ENCODE results near the gene P3H4.

P3H4 gene

DNA sequence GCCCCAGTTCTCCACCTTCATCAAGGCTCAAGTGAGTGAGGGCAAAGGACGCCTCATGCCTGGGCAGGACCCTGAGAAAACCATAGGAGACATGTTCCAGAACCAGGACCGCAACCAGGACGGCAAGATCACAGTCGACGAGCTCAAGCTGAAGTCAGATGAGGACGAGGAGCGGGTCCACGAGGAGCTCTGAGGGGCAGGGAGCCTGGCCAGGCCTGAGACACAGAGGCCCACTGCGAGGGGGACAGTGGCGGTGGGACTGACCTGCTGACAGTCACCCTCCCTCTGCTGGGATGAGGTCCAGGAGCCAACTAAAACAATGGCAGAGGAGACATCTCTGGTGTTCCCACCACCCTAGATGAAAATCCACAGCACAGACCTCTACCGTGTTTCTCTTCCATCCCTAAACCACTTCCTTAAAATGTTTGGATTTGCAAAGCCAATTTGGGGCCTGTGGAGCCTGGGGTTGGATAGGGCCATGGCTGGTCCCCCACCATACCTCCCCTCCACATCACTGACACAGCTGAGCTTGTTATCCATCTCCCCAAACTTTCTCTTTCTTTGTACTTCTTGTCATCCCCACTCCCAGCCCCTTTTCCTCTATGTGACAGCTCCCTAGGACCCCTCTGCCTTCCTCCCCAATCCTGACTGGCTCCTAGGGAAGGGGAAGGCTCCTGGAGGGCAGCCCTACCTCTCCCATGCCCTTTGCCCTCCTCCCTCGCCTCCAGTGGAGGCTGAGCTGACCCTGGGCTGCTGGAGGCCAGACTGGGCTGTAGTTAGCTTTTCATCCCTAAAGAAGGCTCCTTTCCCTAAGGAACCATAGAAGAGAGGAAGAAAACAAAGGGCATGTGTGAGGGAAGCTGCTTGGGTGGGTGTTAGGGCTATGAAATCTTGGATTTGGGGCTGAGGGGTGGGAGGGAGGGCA, 10.7 kb upstream of the P3H4 start:
- DNase-seq (ENCODE audit: low read depth): no peak

GRCh38 chr17:41821776-41822175, 10.0 kb upstream of the P3H4 start:
- no peak for DNase-seq (ENCODE audit: low read depth)

DNA sequence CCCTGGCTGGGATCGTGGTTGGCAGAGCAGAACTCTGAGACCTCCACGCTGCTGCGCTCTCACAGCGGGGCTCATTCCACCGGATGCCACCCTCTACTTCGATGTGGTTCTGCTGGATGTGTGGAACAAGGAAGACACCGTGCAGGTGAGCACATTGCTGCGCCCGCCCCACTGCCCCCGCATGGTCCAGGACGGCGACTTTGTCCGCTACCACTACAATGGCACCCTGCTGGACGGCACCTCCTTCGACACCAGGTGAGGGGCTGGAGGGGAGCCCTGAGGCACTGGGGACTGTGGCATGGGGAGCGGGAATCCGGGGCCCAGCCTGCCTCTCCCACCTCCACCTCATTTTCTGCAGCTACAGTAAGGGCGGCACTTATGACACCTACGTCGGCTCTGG, 6.3 kb upstream of the P3H4 start:
- no peak for DNase-seq (ENCODE audit: low read depth)

- no peak for DNase-seq (ENCODE audit: low read depth)
Observed at GRCh38 chr17:41816637-41817320, 5.0 kb upstream of the P3H4 start.

DNA sequence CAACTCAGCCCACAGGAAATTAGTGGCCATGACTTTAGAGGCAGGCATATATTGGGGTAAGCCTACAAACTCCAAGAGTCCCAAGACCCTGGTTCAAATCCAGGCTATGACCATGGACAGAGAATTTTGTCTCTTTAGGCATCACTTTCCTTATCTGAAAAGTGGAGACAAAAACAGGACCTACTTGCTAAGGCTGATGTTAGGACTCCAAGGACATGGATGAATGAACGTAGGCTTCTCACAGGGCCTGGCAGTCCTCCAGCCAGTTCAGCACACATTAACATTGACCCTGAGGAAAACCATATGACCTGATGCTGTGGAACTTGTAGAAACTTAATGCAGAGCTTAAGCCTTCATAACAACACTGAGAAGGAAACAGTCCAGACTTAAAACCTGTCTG, 2.4 kb upstream of the P3H4 start:
- DNase-seq (ENCODE audit: low read depth): no peak

DNA sequence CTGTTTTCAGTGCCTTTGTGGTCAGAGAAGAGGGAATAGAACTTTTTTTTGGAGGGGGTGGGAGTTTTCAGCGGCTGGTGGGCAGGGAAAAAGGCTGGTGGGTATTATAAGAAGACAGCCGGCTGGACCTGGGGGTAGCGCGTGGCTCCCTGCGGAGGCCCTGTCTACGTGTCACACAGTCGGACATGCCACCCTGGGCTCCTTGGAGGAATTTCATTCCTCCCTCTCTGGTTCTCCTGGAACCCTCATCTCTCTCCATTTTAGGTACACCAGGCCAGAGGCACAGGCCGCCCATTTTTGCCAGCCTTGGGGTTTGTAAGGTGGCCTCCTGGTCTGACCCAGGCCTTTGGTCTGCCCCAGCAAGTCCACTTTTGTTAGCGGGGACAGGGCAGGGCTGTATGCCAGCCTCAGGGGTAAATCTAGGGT, 2.0 kb upstream of the P3H4 start:
- DNase-seq (ENCODE audit: low read depth): no peak

DNA sequence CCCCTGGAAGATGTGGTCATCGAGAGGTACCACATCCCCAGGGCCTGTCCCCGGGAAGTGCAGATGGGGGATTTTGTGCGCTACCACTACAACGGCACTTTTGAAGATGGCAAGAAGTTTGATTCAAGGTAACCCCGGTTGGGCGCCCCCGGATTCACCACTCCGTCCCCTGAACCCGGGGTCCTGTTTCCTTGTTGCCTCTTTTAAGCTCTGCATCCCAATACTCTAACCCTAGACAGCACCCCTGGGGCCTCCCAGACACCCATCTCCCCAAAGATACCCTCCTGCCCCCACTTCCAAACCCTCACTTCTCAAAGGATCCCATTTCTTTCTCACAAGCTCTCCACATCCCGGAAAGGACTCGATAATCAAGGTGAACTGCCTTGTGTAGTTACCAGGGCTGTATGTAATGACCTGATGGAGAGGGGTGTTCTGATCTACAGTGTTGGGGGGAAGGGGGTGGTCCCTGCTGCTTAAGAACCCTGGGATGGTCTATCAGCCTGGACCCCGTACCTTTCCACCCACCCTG, 1.5 kb upstream of the P3H4 start:
- DNase-seq (ENCODE audit: low read depth): no peak

GRCh38 chr17:41812381-41813151, 817 bp upstream of the P3H4 start, which contains the start of gene FKBP10:
Gene FKBP10 (plus strand): TSS chr17:41813004. CDS start chr17:41813035, 31 bp downstream.
- DNase-seq (ENCODE audit: low read depth): peak; percentile 83

- DNase-seq (ENCODE audit: low read depth): no peak
Observed at GRCh38 chr17:41810659-41811548, 845 bp downstream of the P3H4 start.

DNA sequence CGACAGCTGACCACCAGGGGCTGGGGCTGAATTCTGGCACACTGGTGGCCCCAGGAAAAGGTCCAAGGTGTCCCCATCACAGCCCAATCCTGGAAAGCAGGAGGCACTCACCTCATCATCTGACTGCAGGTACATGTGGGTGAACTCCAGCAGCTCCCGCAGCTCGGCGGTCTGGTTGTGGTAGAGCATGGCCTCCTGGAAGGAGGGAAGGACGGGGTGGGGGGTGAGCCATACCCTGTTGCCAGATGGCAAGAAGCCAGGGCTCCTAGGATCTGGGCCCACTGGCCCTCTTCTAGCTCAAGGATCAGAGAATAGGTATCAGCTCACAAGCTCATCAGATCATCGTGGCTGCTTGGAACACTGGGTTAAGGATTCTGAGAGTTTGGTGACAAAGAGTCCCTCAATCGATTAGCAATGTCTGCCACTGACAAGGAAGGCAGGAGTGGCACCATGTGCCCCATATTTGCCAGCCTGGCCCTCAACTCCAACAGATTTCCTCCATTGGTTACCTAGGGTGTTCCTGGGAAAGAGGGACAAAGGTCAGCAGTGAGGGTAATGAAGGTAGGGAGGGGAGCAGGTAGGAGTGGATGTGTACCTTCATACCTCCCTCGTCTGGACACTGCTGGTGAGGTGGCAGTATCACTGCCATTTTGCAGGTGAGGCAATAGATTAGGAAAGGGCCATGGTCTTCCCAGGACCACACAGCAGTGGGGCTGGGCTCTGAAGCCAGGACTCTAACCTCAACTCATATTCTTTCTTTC, 4.9 kb downstream of the P3H4 start:
- no peak for DNase-seq (ENCODE audit: low read depth)

DNA sequence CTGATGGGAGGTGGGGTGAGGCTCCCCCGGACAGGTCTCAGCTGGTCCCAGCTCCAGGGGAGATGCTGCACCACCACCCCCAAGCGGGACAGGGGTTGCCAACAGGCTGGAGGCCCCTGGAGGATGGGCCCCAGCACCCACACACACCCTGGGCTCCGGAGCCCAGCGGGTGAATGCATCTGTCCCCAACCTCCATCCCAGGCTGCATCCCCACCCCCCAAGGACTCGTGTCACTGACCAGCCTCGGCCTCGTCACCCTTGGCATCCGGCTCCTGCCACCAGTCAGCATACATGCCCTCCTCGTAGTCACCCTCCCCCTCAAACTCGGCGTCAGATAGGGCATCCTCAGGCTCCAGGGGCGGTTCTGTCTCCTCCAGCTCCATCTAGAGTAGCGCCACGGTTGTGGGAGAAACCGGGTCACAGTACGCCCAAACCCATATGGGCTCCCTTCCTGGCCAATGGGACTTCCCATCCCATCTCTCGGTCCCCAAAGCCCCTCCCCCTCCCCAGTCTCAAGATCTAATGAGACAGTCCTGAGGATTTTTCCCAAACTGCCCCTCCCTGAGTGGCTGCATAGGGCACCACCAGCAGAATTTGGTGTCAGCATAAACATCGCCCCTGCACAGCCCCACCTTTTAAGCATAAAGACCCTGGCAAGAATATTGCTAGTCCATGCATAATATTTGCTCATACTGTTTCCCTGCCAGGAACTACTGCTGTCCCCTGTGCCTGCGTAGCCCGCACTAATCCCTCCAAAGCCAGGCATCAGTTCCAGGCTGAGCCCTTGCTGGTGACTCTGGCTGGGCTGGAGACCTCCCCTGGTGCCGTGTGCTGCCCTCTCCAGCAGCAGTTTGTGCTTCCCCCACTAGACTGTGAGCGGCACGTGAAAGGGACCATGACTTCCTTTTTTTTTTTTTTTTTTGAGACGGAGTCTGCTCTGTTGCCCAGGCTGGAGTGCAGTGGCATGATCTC, 8.4 kb downstream of the P3H4 start:
- no peak for DNase-seq (ENCODE audit: low read depth)

DNA sequence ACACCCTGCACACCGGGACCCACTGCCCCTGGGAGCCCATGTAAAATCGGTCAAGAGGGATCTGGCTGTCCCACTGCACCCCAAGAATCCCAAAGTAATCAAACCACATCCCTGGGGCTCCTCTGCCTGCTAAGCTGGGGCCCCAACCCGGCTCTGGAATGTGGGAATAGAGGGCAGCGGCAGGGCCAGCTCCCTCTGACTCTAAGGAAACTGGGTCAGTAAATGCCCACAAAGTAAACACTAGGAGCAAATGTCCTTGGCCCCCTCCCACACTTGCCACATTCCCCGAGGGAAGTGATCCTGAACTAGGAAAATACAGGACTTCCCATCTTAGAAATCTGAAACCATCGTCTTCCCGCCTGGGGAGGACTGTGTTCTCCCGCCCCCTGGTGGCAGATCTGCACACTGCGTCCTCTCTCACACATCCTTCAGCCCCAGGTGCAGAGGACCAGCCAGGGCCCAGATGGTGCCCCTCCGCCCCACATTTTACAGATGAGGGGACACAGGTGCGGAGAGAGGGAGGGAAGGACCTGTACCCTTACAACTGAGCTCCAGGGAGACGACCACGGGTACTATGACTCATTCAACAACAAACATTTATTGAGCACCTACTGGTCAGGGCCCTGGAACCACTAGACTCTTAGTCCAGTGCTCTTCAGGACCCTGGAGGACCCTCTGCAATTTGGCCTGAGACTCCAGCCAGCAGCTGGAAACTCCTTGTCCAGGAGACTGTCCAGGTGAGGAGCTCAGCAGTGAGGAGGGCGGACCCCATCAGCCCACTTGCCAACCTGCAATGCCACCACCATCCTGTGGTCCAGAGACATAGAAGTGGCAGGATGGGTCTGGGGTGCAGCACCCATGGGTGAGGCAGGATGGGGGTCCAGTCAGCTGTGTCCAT, 10.1 kb downstream of the P3H4 start:
- DNase-seq (ENCODE audit: low read depth): no peak

DNA sequence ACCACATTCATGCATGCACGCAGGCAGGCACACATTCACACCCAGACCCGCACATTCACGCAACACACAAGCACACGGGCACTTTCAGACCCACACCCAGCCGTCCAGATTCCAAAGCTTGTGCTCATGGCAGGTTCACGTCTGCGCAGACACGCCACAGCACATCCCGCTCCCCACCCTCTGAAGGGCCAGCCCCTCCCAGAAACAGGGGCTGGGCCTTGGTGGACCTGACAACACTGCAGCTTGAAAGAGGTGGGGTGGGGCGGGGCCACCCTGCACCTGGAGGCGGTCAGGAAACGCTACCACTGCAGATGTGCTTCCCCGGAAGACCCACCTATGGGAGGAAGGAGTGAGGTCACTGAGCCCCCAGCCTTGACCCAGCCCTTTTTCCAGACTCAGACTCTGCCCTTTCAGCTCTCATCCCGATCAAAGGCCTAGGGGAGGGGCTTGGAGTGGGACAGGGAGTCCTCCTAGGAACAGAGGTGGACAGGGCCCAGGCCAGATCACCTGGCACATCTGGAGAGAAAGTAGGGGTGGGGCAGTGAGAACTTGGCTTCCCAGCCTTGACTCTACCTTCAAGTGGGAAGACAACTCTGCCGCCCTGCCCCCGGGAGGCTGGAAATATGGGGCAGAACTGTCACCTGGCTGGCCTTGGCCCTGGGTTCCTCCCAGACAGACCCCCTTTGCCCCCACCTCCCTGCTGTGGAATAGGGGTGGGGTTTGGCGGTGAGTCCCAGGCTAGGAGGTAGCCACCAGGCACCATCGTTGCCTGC, 11.0 kb downstream of the P3H4 start:
- no peak for DNase-seq (ENCODE audit: low read depth)

DNA sequence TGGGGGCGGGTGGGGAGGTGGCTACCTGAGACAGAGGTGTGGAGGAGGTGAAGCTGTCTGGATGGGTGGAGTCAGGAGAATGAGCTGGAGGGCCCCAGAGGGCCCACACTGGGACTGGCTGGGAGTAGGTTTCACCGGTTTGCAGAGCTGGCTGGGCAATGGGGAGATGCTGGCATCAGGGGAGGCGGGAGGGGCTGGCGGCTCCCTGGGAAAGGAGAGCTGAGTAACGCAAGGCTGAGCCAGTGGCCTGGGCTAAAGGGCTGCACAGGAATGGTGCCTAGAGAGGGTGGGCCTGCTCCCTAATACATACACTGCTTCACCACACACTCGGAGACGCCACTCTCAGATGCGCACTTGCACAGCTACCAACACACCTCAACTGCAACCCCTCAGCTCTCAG, 12.4 kb downstream of the P3H4 start:
- no peak for DNase-seq (ENCODE audit: low read depth)

- no peak for DNase-seq (ENCODE audit: low read depth)
Observed at GRCh38 chr17:41797377-41797776, 14.4 kb downstream of the P3H4 start.

- no peak for DNase-seq (ENCODE audit: low read depth)
Observed at GRCh38 chr17:41796121-41796895, 15.4 kb downstream of the P3H4 start.

GRCh38 chr17:41794540-41794975, 17.2 kb downstream of the P3H4 start:
- DNase-seq (ENCODE audit: low read depth): no peak
